Thyroid gland (tissue), 4 donors: ENCODE measurements around the gene MAD2L2. TPM values are rescaled to one million over a fixed set of nuclear protein-coding genes. Genes with fewer than 3 reads are reported as not detected.

ENCODE experiments used
- DNase-seq, 2 donors: peaks; one replicate each; pipeline ENCODE4 v3.0.0-alpha.2; 2019
- H3K27ac ChIP-seq, 3 donors: fragments of 200-600 bp; sonication (generic); 1 replicate in 2 of 3; 2 replicates in 1 of 3; pipeline ENCODE4 v1.5.1; 2016 to 2019; ENCODE audit warnings: mild to moderate bottlenecking in 1 of 3, moderate library complexity in 1 of 3
- H3K27me3 ChIP-seq: fragments of 200-600 bp; sonication (generic); one replicate; pipeline ENCODE4 v1.5.1; 2019
- H3K36me3 ChIP-seq, 2 donors: fragments of 200-600 bp; sonication (generic); one replicate each; pipeline ENCODE4 v1.5.1; 2016 to 2019
- H3K4me1 ChIP-seq, 2 donors: fragments of 200-600 bp; sonication (generic); one replicate each; pipeline ENCODE4 v1.5.1; 2017 to 2019
- H3K4me3 ChIP-seq, 3 donors: fragments of 200-600 bp; sonication (generic); replicated peaks in 1 of 3; 1 replicate in 2 of 3; 2 replicates in 1 of 3; pipeline ENCODE4 v1.5.1; 2016; ENCODE audit warnings: mild to moderate bottlenecking in 1 of 3
- H3K9me3 ChIP-seq: fragments of 200-600 bp; sonication (generic); one replicate; pipeline ENCODE4 v1.5.1; 2017
- CTCF ChIP-seq, 6 experiments: fragments of 200-600 bp in 3 of 6; fragments of 450-650 bp in 3 of 6; sonication (generic) in 3 of 6; IDR thresholded peaks; one replicate each; pipeline ENCODE4 v1.5.1; 2016 to 2019; ENCODE audit warnings: antibody characterized with exemption in 6 of 6, mild to moderate bottlenecking in 2 of 6, inconsistent platforms in 1 of 6, moderate library complexity in 1 of 6
- POLR2A ChIP-seq, 2 donors: fragments of 450-650 bp; IDR thresholded peaks; one replicate each; pipeline ENCODE4 v1.6.1; 2017; ENCODE audit warnings: antibody characterized with exemption in 2 of 2, mild to moderate bottlenecking in 2 of 2, moderate library complexity in 1 of 2
- WGBS, 2 donors: methylation state at CpG; one replicate each; pipeline ENCODE4 v1.1.5; 2017; 5-methylcytosine and 5-hydroxymethylcytosine counted together
- intact Hi-C: fragments of 100-400 bp; cut with DNase I; formaldehyde crosslinking; loops from one replicate; pipeline ENCODE4 v1.15.1; 2023
- total RNA-seq, 4 donors: library from RNA; depleted of rRNA; stranded (reverse); fragments of >200 nt; gene quantifications; one replicate each; pipeline ENCODE4 v1.2.3, GENCODE V29; 2016

The MAD2L2 gene
- total RNA-seq, 4 donors from 2014 or later: 12.0 to 43.9 (median 21.5) TPM

- intact Hi-C loops: loop anchor here (10.0 kb wide), 1 partner anchor 154 kb away; the partner anchor contains the start of genes CLCN6 and MTHFR
- Histone ChIP-seq H3K27me3 (no peaks in the 10 kb centered on the region), H3K9me3 (no peaks in the 10 kb centered on the region), H3K27ac (no peak overlapping the region), H3K4me3 (no peak overlapping the region), H3K36me3 (no peaks in the 10 kb centered on the region), H3K4me1 (peaks cover 12 to 34% of the 10 kb centered on the region in 2 donors)
- no peak for DNase-seq
- 85 to 93% methylated on average over 4 of the region's 4 CpGs for WGBS, 2 donors
- TF ChIP-seq POLR2A (IDR thresholded peaks at IDR 0.05): no peak
- no peak for TF ChIP-seq CTCF (IDR thresholded peaks at IDR 0.05)
These were observed 29.9 kb downstream of the MAD2L2 start for GRCh38 chr1:11651017-11651416.

GRCh38 chr1:11650331-11650991, 30.5 kb downstream of the MAD2L2 start:
- H3K4me1 ChIP-seq: peaks cover 9 to 29% of the 10 kb centered on the region in 2 donors
- no peaks in the 10 kb centered on the region for H3K9me3 ChIP-seq
- intact Hi-C loops: loop anchor here (10.0 kb wide), 1 partner anchor 154 kb away; the partner anchor contains the start of genes CLCN6 and MTHFR
- H3K27me3 ChIP-seq: no peaks in the 10 kb centered on the region
- WGBS, 2 donors: 46% methylated on average over 2 of the region's 47 CpGs; no CpG with 5 or more reads in 1 of the 2 donors
- H3K27ac ChIP-seq: no peak overlapping the region
- H3K4me3 ChIP-seq: no peak overlapping the region
- no peak for TF ChIP-seq POLR2A (IDR thresholded peaks at IDR 0.05)
- TF ChIP-seq CTCF (IDR thresholded peaks at IDR 0.05): peak; percentile 18 to 64 (median 50)
- H3K36me3 ChIP-seq: no peaks in the 10 kb centered on the region
- DNase-seq: peak; percentile 68 to 73

- H3K27me3 ChIP-seq: no peaks in the 10 kb centered on the region
- WGBS, 2 donors: 19 to 29% methylated on average over 13 to 17 of the region's 21 CpGs
- intact Hi-C loops: loop anchor here (5.0 to 10.0 kb wide), 3 partner anchors 73 to 405 kb away; partner anchors contain the start of genes CLCN6 and MTHFR
- H3K27ac ChIP-seq: no peak overlapping the region
- H3K4me1 ChIP-seq: peaks cover 8 to 23% of the 10 kb centered on the region in 2 donors
- H3K9me3 ChIP-seq: no peaks in the 10 kb centered on the region
- DNase-seq: peak in 1 of 2 donors; percentile 20
- no peak overlapping the region for H3K4me3 ChIP-seq
- TF ChIP-seq CTCF (IDR thresholded peaks at IDR 0.05): no peak
- no peak for TF ChIP-seq POLR2A (IDR thresholded peaks at IDR 0.05)
- H3K36me3 ChIP-seq: no peaks in the 10 kb centered on the region
These were observed 31.2 kb downstream of the MAD2L2 start for GRCh38 chr1:11649624-11650330.

GRCh38 chr1:11649237-11649623, 31.7 kb downstream of the MAD2L2 start:
- Histone ChIP-seq H3K9me3 (no peaks in the 10 kb centered on the region), H3K27ac (no peak overlapping the region), H3K4me3 (no peak overlapping the region), H3K36me3 (no peaks in the 10 kb centered on the region), H3K4me1 (peaks cover 8 to 23% of the 10 kb centered on the region in 2 donors), H3K27me3 (no peaks in the 10 kb centered on the region)
- no peak for DNase-seq
- intact Hi-C loops: loop anchor here (5.0 to 10.0 kb wide), 2 partner anchors 73 to 404 kb away; no protein-coding TSS in a partner anchor
- 28 to 31% methylated on average over 6 to 9 of the region's 9 CpGs for WGBS, 2 donors
- TF ChIP-seq CTCF (IDR thresholded peaks at IDR 0.05): no peak
- no peak for TF ChIP-seq POLR2A (IDR thresholded peaks at IDR 0.05)
